Spinal cord (tissue), 10 donors: ENCODE results near the gene MPP4. TPM values are rescaled to one million over a fixed set of nuclear protein-coding genes. Genes with fewer than 3 reads are reported as not detected.

ENCODE experiments used
- DNase-seq, 6 donors: peaks; one replicate each; pipeline versions ENCODE4 v3.0.0 to v3.0.0-alpha.2; 2013 to 2015; ENCODE audit warnings: low spot score in 6 of 6, low read depth in 4 of 6
- H3K27ac ChIP-seq: one replicate; pipeline ENCODE4 v1.5.1; 2013; ENCODE audit warnings: low read depth, low read length, control low read depth
- H3K27me3 ChIP-seq: one replicate; pipeline ENCODE4 v1.6.1; 2013; ENCODE audit warnings: low read length; ENCODE audit not compliant: control insufficient read depth, insufficient read depth
- H3K36me3 ChIP-seq: one replicate; pipeline ENCODE4 v1.6.1; 2013; ENCODE audit warnings: low read length; ENCODE audit not compliant: control insufficient read depth, insufficient read depth
- H3K4me1 ChIP-seq: one replicate; pipeline ENCODE4 v1.6.1; 2013; ENCODE audit warnings: low read length; ENCODE audit not compliant: control insufficient read depth, insufficient read depth
- H3K4me3 ChIP-seq: one replicate; pipeline ENCODE4 v1.5.1; 2013; ENCODE audit warnings: low read depth, low read length, control low read depth
- H3K9me3 ChIP-seq: one replicate; pipeline ENCODE4 v1.6.1; 2013; ENCODE audit warnings: low read length; ENCODE audit not compliant: control insufficient read depth, insufficient read depth
- WGBS: methylation state at CpG from one replicate; pipeline ENCODE4 v1.1.5; 2013; ENCODE audit warnings: missing lambda C conversion rate; ENCODE audit not compliant: insufficient coverage; 5-methylcytosine and 5-hydroxymethylcytosine counted together
- polyA plus RNA-seq, 2 donors: library from polyadenylated mRNA; unstranded; fragments of 120-200 nt; gene quantifications; one replicate each; pipeline ENCODE4 v1.2.1, GENCODE V29; 2013; ENCODE audit not compliant: insufficient read length in 2 of 2
- total RNA-seq, 2 donors: library from RNA; depleted of rRNA in 1 of 2; stranded (reverse); fragments of 120-200 nt in 1 of 2; fragments of >200 nt in 1 of 2; gene quantifications; one replicate each; pipeline versions ENCODE4 v1.2.3 to v1.2.4, GENCODE V29; 2013 to 2014
- donor health status: healthy.

Gene MPP4
- total and polyA plus RNA-seq, 4 donors = 0.22 to 0.89 (median 0.28) TPM

GRCh38 chr2:201660293-201660895, 38.0 kb downstream of the MPP4 start:
- no peaks in the 10 kb centered on the region for H3K4me1 ChIP-seq
- H3K27me3 ChIP-seq = no peaks in the 10 kb centered on the region
- H3K9me3 ChIP-seq = no peaks in the 10 kb centered on the region
- H3K27ac ChIP-seq = no peak overlapping the region
- WGBS = 89% methylated on average over 3 of the region's 5 CpGs
- H3K36me3 ChIP-seq = no peaks in the 10 kb centered on the region
- DNase-seq = no peak
- no peak overlapping the region for H3K4me3 ChIP-seq

- Histone ChIP-seq H3K27me3 (no peaks in the 10 kb centered on the region), H3K4me3 (no peak overlapping the region), H3K9me3 (no peaks in the 10 kb centered on the region), H3K4me1 (no peaks in the 10 kb centered on the region), H3K36me3 (no peaks in the 10 kb centered on the region), H3K27ac (no peak overlapping the region)
- DNase-seq = no peak
- 70% methylated on average over 5 of the region's 5 CpGs for WGBS
Measured at GRCh38 chr2:201656740-201657139, 41.7 kb downstream of the MPP4 start.

- Histone ChIP-seq H3K27me3 (no peaks in the 10 kb centered on the region), H3K4me1 (no peaks in the 10 kb centered on the region), H3K9me3 (no peaks in the 10 kb centered on the region), H3K36me3 (no peaks in the 10 kb centered on the region), H3K4me3 (no peak overlapping the region), H3K27ac (no peak overlapping the region)
- no peak for DNase-seq
- 92% methylated on average over 7 of the region's 11 CpGs for WGBS
Measured at GRCh38 chr2:201656102-201656501, 42.3 kb downstream of the MPP4 start.

- 100% methylated on average over 2 of the region's 5 CpGs for WGBS
- H3K4me1 ChIP-seq = no peaks in the 10 kb centered on the region
- no peaks in the 10 kb centered on the region for H3K27me3 ChIP-seq
- H3K27ac ChIP-seq = no peak overlapping the region
- no peak for DNase-seq
- H3K36me3 ChIP-seq = no peaks in the 10 kb centered on the region
- H3K4me3 ChIP-seq = no peak overlapping the region
- H3K9me3 ChIP-seq = no peaks in the 10 kb centered on the region
Measured at GRCh38 chr2:201654616-201655384, 43.6 kb downstream of the MPP4 start.

GRCh38 chr2:201653221-201653620, 45.2 kb downstream of the MPP4 start:
- Histone ChIP-seq H3K4me1 (no peaks in the 10 kb centered on the region), H3K27ac (no peak overlapping the region), H3K9me3 (no peaks in the 10 kb centered on the region), H3K4me3 (no peak overlapping the region), H3K36me3 (no peaks in the 10 kb centered on the region), H3K27me3 (no peaks in the 10 kb centered on the region)
- no CpG with 5 or more reads among the region's 6 CpGs for whole genome bisulfite sequencing
- DNase-seq = no peak

- no peak for DNase-seq
- Histone ChIP-seq H3K36me3 (no peaks in the 10 kb centered on the region), H3K4me3 (no peak overlapping the region), H3K27ac (no peak overlapping the region), H3K27me3 (no peaks in the 10 kb centered on the region), H3K4me1 (no peaks in the 10 kb centered on the region), H3K9me3 (no peaks in the 10 kb centered on the region)
- WGBS = no CpG with 5 or more reads among the region's 2 CpGs
Measured at GRCh38 chr2:201649442-201649841, 49.0 kb downstream of the MPP4 start.

GRCh38 chr2:201647431-201647830, 51.0 kb downstream of the MPP4 start:
- Histone ChIP-seq H3K27ac (no peak overlapping the region), H3K27me3 (no peaks in the 10 kb centered on the region)
- WGBS = no CpG with 5 or more reads among the region's 5 CpGs

GRCh38 chr2:201644001-201644400, 54.4 kb downstream of the MPP4 start:
- 39% methylated on average over 5 of the region's 8 CpGs for WGBS
- H3K27ac ChIP-seq = peak overlapping the region; percentile 97
- H3K36me3 ChIP-seq = no peaks in the 10 kb centered on the region
- peak overlapping the region; percentile 22 for H3K4me3 ChIP-seq
- no peaks in the 10 kb centered on the region for H3K9me3 ChIP-seq
- H3K4me1 ChIP-seq = no peaks in the 10 kb centered on the region
- DNase-seq = peak in 1 of 6 donors; percentile 25
- H3K27me3 ChIP-seq = no peaks in the 10 kb centered on the region

More at GRCh38 chr2:201647431-201647830, 51.0 kb downstream of the MPP4 start:
- Histone ChIP-seq H3K36me3 (no peaks in the 10 kb centered on the region), H3K4me1 (no peaks in the 10 kb centered on the region), H3K9me3 (no peaks in the 10 kb centered on the region), H3K4me3 (no peak overlapping the region)
- DNase-seq = no peak

- Histone ChIP-seq H3K4me3 (peak within 1 kb of the TSS; percentile 81), H3K36me3 (no peaks in the 10 kb centered on the region), H3K9me3 (no peaks in the 10 kb centered on the region), H3K27ac (peak within 1 kb of the TSS; percentile 97), H3K4me1 (no peaks in the 10 kb centered on the region), H3K27me3 (no peaks in the 10 kb centered on the region)
- no peak for DNase-seq
- 0% methylated on average over 29 of the region's 41 CpGs for WGBS
Measured at GRCh38 chr2:201643216-201643890, 55.1 kb downstream of the MPP4 start, which contains the start of gene TMEM237. TMEM237 (minus strand) TSS chr2:201643503; CDS start chr2:201643400, 103 bp downstream.
